ENCODE measurements around the gene COL20A1.

Gene COL20A1

DNA sequence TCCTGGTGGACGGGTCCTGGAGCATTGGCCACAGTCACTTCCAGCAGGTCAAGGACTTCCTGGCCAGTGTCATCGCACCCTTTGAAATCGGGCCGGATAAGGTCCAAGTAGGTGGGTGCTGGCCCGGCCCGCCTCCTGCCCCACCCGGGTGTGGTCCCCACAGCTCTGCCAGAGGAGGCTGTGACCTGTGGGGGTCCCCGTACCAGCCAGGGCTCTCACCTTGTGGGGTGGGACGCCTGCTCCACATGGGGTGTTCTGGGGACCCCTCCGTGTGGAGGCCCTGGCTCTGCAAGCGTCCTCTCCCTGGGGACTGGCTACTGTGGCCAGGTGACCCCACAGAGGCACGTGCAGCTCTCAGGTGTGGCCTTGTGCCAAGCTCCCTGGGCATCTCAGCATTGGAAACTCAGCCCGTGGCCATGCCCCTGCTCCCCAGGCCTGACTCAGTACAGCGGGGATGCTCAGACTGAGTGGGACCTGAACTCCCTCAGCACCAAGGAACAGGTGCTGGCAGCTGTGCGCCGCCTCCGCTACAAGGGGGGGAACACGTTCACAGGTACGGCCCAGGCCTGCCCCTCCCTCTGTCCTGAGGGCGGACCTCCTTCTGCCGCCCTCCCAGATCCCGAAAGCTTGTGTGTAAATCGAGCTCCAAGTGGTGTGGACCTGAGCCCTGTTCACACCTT is 14.7 kb downstream of the COL20A1 start:
- no peak for DNase-seq (ENCODE audit: low read depth)
- H3K4me3 ChIP-seq (ENCODE audit: low read depth, low read length): no peak overlapping the region
- TF ChIP-seq, protein P1, sequence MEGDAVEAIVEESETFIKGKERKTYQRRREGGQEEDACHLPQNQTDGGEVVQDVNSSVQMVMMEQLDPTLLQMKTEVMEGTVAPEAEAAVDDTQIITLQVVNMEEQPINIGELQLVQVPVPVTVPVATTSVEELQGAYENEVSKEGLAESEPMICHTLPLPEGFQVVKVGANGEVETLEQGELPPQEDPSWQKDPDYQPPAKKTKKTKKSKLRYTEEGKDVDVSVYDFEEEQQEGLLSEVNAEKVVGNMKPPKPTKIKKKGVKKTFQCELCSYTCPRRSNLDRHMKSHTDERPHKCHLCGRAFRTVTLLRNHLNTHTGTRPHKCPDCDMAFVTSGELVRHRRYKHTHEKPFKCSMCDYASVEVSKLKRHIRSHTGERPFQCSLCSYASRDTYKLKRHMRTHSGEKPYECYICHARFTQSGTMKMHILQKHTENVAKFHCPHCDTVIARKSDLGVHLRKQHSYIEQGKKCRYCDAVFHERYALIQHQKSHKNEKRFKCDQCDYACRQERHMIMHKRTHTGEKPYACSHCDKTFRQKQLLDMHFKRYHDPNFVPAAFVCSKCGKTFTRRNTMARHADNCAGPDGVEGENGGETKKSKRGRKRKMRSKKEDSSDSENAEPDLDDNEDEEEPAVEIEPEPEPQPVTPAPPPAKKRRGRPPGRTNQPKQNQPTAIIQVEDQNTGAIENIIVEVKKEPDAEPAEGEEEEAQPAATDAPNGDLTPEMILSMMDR (IDR thresholded peaks at IDR 0.05; ENCODE audit: control insufficient read depth, extremely low read depth, insufficient read depth): no peak

DNA sequence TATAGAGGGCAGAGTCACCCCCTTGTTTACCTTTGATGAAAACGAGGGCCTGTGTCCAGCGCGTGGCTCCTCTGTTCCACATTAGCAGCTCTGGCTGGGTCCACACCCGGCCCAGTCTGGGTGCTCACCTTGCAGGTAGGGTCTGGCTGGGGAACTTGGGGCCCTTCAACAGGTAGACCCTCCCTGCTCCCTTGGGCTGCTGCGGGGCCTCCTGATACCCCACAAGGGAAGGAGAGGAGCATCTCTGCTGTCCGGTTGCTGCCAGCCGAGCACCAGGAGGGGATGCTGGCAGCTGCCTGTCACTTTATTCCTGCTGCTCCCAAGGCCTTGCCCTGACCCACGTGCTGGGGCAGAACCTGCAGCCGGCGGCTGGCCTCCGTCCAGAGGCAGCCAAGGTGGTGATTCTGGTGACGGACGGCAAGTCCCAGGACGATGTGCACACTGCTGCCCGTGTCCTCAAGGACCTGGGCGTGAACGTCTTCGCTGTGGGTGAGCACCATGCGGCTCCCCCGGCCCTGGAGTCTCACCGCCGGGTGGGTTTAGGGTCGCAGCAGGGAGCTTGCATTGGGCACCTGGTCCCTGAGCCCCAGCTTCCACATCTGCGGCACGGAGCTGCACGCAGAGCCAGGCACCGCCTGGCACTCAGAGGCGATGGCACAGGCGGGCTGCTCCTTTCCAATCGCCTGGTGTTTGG is 15.4 kb downstream of the COL20A1 start:
- DNase-seq (ENCODE audit: low read depth): no peak
- H3K4me3 ChIP-seq (ENCODE audit: low read depth, low read length): no peak overlapping the region
- TF ChIP-seq, protein P1 (IDR thresholded peaks at IDR 0.05; ENCODE audit: control insufficient read depth, extremely low read depth, insufficient read depth): no peak

DNA sequence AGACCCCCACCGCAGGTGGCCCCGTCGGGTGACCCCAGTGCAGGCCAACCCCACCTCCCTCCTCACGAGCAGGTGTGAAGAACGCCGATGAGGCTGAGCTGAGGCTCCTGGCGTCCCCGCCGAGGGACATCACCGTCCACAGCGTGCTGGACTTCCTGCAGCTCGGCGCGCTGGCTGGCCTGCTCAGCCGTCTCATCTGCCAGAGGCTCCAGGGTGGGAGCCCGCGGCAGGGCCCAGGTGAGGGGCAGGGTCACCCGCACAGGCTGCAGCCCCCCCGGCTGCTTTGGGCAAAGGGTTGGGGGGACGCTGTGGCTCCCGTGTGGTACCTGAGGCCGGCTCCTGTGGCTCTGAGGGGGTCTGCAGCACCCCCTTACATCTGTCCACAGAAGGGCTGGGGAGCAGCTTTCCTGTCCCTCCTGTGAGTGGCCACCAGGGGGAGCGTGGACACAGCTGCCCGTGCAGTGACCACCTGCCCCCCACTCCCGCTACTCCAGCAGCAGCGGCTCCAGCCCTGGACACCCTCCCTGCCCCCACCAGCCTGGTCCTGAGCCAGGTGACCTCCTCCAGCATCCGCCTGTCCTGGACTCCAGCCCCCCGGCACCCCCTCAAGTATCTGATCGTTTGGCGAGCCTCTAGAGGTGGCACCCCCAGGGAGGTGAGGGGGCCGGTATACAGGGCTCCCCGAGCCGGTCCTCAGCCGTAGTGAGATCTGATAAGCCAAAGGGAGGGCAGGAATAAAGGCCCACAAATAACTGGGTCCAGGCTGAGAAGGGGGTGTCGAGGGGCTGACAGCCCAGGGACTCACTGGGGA is 16.5 kb downstream of the COL20A1 start:
- no peak for DNase-seq (ENCODE audit: low read depth)
- TF ChIP-seq, protein P1 (IDR thresholded peaks at IDR 0.05; ENCODE audit: control insufficient read depth, extremely low read depth, insufficient read depth): peak; percentile 90
- no peak overlapping the region for H3K4me3 ChIP-seq (ENCODE audit: low read depth, low read length)

DNA sequence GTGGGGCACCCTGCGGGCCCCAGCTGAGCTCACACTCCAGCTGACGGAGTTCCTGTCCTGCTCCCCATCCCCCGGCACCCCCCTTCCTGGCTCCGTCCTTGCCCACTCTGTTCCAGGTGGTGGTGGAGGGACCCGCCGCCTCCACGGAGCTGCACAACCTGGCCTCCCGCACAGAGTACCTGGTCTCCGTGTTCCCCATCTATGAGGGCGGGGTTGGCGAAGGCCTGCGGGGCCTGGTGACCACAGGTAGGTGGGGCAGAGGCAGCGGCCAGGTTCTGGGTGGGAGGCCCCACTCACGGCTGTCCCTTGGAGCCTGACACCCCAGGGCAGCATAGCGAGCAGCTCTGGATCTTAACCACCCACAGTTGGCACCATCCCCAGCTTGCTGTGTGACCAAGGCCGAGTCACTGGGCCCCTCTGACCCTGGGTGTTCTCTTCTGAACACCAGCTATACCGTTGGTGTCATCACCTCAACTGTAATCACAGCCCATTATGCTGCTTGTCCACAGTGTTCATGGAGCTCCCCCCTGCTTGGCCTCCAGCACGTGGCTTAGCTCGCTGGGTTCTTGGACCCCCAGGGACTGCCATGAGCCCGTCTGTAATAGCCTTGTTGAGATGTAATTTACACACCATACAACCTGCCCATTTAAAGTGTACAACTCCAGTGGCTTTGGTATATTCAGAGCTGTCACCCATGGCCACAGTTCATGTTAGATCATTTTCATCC is 17.4 kb downstream of the COL20A1 start:
- no peak overlapping the region for H3K4me3 ChIP-seq (ENCODE audit: low read depth, low read length)
- DNase-seq (ENCODE audit: low read depth): no peak
- TF ChIP-seq, protein P1 (IDR thresholded peaks at IDR 0.05; ENCODE audit: control insufficient read depth, extremely low read depth, insufficient read depth): no peak

DNA sequence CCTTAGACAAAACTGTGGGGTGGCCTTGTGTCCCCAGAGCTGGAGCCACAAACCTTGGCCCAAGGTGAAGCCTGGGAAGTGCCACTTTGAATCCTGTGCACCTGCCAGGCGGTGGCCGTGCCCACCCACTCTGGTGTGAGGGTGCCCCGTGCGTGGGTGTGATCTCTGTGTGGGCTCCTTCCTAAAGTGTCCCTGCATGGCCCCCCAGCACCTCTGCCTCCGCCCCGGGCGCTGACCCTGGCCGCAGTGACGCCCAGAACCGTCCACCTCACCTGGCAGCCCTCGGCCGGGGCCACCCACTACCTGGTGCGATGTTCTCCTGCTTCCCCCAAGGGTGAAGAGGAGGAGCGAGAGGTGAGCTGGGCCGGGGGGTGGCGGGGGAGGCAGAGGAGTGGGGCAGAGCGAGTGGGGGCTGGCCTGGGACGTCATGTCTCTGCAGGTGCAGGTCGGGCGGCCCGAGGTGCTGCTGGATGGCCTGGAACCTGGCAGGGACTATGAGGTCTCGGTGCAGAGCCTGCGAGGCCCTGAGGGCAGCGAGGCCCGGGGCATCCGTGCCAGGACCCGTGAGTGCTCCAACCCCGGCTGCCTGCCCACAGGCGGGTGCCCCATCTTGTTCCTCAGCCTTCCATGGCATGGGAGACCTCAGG is 18.3 kb downstream of the COL20A1 start:
- TF ChIP-seq, protein P1 (IDR thresholded peaks at IDR 0.05; ENCODE audit: control insufficient read depth, extremely low read depth, insufficient read depth): no peak
- DNase-seq (ENCODE audit: low read depth): no peak

DNA sequence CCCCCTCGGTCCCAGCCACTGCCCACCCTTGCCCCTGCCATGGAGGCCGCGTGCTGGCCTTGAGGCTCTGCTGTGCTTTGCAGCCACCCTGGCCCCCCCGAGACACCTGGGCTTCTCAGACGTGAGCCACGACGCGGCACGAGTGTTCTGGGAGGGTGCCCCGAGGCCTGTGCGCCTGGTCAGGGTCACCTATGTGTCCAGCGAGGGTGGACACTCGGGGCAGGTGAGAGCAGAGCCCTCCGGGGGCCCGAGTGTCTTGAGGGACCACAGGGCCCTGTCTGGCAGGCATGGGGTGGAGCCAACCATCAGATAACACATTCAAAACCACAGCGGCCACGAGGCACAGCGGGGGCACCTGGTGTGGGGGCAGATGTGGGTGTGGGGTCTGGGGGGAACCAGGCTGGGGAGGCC is 18.9 kb downstream of the COL20A1 start:
- DNase-seq (ENCODE audit: low read depth): no peak
- TF ChIP-seq, protein P1 (IDR thresholded peaks at IDR 0.05; ENCODE audit: control insufficient read depth, extremely low read depth, insufficient read depth): no peak
- H3K4me3 ChIP-seq (ENCODE audit: low read depth, low read length): no peak overlapping the region

More for the DNA sequence above, 18.3 kb downstream of the COL20A1 start:
- H3K4me3 ChIP-seq (ENCODE audit: low read depth, low read length): no peak overlapping the region
